ENCODE measurements around the gene SNX22.

- no peak for TF ChIP-seq CTCF (IDR thresholded peaks at IDR 0.05)
- no peak for TF ChIP-seq POLR2AphosphoS5 (IDR thresholded peaks at IDR 0.05)
- TF ChIP-seq POLR2A (IDR thresholded peaks at IDR 0.05), result no peak
- TF ChIP-seq EP300 (IDR thresholded peaks at IDR 0.05), result no peak
Measured at GRCh38 chr15:64187396-64188191, 36.1 kb downstream of the SNX22 start.

All from upper lobe of left lung (tissue), 4 donors.